ENCODE results near the gene AP4S1.

The AP4S1 gene

DNA sequence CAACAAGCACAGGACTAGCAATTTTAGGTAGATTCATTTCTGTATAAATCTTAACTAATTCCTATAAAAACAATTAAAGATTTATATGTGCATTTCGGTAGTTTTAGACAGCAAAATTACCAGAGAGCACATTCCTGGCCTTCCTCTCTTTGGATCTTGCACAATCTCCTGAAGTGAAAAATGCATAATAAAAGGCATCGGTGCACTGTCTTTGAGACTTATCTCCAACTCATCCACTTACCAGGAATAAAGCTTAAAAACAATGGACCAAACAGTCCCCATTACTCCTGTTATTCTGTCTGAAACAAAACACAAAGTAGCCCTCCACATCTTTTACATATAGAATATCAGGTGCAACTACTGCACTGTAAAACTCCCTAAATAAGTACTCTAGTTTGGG, 112.9 kb downstream of the AP4S1 start:
- TF ChIP-seq CTCF (IDR thresholded peaks at IDR 0.05; ENCODE audit: insufficient read depth, missing control alignments), result no peak
- FAIRE-seq, result no peak
- DNase-seq (ENCODE audit: insufficient read length, low spot score), result no peak

DNA sequence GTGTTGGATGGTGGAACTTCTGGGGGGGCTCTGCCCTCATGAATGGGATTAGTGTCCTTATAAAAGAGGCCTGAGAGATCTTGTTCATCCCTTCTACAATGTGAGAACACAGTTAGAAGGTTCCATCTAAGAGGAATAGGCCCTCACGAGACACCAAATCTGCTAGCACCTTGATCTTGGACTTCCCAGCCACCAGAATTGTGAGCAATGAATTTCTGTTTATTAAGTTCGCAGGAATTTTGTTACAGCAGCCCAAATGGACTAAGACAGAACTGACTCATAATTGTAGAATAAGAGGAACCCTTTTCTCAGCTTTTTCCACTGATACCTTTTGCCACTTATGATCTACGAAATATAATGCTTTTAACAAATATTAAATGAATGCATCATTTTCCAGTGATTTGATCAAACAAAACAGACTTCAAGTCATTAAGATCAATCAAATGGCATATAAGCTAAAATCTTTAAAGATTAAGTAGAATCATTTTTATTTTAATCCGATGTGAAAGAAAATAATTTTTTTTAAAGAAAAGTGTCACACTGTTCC, 113.9 kb downstream of the AP4S1 start:
- TF ChIP-seq CTCF (IDR thresholded peaks at IDR 0.05; ENCODE audit: insufficient read depth, missing control alignments), result no peak

GRCh38 chr14:31142455-31143087, 117.1 kb downstream of the AP4S1 start:
- no peak for TF ChIP-seq CTCF (IDR thresholded peaks at IDR 0.05; ENCODE audit: insufficient read depth, missing control alignments)
- DNase-seq (ENCODE audit: insufficient read length, low spot score) (no peak), FAIRE-seq (no peak)

More for the DNA sequence above, 113.9 kb downstream of the AP4S1 start:
- DNase-seq (ENCODE audit: insufficient read length, low spot score), result no peak
- FAIRE-seq, result no peak

Measured in D721Med (cell line).